ENCODE measurements around the gene FBXW11.

DNA sequence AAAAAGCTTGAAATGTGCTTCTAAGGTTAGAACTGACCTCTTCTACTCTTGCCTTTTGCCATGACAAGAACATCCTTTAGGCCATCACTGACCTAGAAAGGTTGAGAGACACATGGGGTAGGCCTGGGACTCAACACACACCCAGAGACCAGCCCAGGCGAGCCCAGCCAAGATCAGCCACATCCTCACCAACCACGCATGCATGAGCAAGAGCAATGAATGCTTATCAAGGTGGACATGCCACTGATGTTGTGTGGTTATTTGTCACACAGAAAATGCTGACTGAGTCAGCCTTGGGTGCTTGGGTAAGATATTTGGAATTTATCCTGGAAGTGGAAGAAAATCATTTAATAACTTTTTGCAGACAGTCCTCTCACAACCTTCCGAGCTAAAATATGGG is 181.4 kb downstream of the FBXW11 start:
- TF ChIP-seq, protein P1, sequence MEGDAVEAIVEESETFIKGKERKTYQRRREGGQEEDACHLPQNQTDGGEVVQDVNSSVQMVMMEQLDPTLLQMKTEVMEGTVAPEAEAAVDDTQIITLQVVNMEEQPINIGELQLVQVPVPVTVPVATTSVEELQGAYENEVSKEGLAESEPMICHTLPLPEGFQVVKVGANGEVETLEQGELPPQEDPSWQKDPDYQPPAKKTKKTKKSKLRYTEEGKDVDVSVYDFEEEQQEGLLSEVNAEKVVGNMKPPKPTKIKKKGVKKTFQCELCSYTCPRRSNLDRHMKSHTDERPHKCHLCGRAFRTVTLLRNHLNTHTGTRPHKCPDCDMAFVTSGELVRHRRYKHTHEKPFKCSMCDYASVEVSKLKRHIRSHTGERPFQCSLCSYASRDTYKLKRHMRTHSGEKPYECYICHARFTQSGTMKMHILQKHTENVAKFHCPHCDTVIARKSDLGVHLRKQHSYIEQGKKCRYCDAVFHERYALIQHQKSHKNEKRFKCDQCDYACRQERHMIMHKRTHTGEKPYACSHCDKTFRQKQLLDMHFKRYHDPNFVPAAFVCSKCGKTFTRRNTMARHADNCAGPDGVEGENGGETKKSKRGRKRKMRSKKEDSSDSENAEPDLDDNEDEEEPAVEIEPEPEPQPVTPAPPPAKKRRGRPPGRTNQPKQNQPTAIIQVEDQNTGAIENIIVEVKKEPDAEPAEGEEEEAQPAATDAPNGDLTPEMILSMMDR (IDR thresholded peaks at IDR 0.05; ENCODE audit: insufficient read depth, low read length), result no peak
- no peak for TF ChIP-seq GABPA (IDR thresholded peaks at IDR 0.05; ENCODE audit: low read depth)
- TF ChIP-seq, protein P2, sequence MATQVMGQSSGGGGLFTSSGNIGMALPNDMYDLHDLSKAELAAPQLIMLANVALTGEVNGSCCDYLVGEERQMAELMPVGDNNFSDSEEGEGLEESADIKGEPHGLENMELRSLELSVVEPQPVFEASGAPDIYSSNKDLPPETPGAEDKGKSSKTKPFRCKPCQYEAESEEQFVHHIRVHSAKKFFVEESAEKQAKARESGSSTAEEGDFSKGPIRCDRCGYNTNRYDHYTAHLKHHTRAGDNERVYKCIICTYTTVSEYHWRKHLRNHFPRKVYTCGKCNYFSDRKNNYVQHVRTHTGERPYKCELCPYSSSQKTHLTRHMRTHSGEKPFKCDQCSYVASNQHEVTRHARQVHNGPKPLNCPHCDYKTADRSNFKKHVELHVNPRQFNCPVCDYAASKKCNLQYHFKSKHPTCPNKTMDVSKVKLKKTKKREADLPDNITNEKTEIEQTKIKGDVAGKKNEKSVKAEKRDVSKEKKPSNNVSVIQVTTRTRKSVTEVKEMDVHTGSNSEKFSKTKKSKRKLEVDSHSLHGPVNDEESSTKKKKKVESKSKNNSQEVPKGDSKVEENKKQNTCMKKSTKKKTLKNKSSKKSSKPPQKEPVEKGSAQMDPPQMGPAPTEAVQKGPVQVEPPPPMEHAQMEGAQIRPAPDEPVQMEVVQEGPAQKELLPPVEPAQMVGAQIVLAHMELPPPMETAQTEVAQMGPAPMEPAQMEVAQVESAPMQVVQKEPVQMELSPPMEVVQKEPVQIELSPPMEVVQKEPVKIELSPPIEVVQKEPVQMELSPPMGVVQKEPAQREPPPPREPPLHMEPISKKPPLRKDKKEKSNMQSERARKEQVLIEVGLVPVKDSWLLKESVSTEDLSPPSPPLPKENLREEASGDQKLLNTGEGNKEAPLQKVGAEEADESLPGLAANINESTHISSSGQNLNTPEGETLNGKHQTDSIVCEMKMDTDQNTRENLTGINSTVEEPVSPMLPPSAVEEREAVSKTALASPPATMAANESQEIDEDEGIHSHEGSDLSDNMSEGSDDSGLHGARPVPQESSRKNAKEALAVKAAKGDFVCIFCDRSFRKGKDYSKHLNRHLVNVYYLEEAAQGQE (IDR thresholded peaks at IDR 0.05; ENCODE audit: insufficient replicate concordance, low read depth), result no peak
